GM18502 (cell line): ENCODE data around the gene AGBL1.
A peak's percentile ranks its signal among the peaks of the same experiment; 100 is the strongest.

Experiments
- ATAC-seq: cut with Tn5 transposase; IDR thresholded peaks from one replicate; pipeline ENCODE4 v1.9.1; 2021; ENCODE audit warnings: mild to moderate bottlenecking; ENCODE audit not compliant: unreplicated experiment, poor library complexity

Gene AGBL1

DNA sequence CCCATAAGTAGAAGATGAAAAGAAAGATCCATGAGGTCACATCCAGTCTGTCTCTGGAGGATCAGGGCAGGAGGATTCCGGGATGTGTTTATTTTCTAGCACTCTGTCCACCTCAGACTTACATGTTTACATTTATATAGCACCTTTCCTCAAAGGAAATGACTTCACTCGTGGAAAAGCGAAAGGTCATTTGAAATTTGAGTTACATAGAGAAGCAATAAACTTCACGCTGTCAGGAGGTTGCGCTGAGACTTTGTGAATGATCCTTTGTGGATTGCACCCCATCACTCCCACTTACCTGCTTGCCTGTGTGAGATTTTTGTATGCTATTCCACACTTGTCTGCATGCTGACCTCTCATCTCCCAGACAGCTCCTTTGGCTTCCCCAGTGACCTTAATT is 540.5 kb downstream of the AGBL1 start:
- ATAC-seq = no peak

DNA sequence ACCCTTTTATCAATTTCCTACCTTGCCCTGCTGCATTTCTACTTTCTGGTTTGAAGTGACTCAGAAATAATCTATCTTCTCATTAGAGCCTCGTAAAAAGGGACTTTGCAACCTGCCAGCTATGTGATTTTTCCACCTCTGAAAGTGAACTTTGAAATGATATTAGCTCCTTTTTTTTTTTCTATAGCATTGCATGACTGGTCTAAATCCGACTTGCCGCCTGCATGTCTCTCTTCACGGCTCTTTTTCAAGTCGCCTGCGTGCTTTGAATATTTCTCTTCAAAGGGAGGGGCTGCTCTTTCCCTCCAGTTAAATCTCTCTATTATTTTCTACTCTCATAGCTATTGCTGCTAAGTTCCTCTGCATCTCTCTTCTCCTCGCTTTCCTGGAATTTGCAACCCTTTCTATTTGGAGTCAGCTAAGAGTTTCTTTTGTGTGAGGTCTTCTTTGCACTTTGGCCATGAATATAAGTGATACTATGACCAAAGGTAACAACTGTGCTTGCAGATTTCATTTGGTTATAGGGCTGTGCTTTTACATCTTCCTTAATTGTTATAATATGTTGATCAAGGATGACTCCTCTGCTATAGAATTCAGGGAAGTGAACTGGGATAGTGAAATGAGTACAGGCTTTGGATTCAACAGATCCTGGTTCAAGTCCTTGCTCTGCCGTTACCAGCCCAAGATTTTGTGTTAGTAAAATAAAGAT is 541.1 kb downstream of the AGBL1 start:
- ATAC-seq = no peak

- ATAC-seq = no peak
Measured at GRCh38 chr15:86623236-86623635, 543.6 kb downstream of the AGBL1 start.

DNA sequence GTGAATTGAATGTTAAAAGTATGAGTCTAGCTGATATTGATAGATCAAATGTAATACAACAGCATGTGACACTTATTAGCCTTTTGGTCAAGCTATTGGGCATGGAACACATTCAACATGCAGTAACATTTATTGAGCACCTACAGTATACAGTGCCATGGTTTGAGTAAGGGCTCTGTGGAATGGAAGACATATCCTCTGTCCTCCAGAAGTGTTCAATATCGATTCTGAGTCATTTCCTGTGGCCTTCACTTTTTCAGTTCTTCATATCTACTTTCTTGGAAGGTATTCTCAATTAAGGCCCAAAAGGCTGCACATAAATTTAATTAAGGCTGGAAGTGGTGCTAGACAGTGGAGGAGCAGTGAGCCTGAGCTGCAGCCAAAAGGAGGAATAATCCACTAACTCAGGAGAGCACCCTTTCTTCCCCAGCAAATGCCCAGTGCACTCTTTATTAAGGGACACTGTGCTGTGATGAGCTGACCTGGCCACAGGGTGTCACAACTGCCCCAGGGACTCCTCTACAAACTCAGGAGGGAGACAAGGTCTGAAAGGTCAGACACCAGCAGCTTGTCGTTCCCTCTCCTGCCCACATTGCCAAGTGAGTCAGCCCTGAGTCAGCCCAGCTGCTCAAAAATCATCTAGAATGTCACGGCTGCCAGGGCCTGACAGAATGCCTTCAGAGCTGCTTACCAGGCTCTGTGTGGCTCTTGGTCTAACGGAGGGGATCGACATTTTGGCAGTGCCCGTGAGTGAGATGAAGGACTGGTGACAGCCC is 544.8 kb downstream of the AGBL1 start:
- ATAC-seq = no peak

DNA sequence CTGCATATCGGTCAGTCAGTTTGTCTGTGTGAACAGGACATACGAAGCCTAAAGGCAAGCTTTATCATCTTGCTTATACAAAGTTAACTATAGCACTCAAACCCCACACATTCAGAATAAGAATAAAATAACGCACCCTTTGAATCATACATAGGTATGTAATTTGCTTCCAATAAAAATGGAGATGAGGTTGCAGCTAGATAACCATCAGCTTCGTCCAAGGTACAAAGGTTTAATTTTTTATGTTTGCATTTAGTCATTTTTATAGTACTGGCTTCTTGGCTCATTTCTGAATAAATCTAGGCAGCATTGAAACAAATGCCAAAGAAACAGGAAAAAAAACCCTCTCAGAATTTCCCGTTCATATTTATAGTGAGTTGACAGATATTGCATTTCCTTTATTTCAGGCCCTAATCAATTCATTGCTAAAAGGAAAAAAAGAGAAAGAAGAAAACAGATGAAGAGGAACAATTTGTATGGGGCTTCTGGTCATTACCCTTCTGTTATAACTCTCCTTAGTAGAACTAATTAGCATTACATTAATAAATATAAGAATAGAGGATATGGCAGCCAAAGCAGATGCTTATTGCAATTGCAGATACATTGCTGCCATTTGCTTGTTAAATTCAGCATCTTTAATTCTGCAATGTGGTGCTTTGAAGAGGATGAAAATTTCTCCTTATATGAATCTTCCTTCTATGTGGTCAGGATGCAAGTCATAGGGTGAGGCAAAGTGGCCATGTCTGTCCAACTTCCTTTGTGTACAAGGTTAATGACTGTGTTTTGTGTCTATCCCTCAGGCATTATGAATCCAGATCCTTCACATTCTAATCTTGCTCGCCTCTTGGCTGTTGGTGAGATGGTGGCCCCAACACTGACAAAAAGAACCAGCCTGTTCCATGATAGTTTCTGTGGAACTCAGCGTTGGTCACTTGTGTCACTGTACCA is 550.0 kb downstream of the AGBL1 start:
- no peak for ATAC-seq

DNA sequence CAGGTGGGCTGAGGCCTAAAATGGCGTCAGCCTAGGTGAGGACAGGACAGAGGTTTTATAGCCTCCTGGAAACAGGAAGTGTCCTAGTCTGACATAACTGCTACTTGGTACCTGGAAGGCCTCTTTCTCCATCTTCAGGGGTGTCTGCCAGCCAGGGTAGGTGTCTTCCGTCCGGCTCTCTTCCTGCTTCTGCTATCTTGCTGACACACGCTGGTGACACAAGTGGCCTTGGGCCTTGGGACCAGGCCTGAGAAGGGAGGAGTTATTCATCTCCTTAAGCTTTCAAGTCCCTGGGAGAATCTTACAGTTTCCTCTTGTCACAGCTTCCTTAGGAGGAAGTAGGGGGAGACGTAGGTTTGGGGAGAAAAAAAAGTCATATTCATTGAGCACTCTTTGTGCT is 551.3 kb downstream of the AGBL1 start:
- ATAC-seq = no peak

DNA sequence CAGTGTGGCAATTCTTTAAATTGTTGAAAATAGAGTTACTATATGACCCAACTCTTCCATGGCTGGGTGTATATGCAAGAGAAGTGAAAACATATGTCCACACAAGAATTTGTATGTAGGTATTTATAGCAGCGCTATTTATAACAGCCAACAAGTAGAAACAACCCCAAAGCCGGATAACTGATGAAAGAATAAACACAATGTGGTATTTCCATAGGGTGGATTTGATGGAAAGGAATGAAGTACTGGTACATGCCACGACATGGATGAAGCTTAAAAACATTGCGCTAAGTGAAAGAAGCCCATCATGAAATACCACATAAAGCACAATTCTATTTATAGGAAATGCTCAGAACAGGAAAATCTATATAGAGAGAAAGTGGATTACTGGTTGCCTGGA is 554.5 kb downstream of the AGBL1 start:
- ATAC-seq = no peak

- ATAC-seq = no peak
Measured at GRCh38 chr15:86634992-86635638, 555.4 kb downstream of the AGBL1 start.

DNA sequence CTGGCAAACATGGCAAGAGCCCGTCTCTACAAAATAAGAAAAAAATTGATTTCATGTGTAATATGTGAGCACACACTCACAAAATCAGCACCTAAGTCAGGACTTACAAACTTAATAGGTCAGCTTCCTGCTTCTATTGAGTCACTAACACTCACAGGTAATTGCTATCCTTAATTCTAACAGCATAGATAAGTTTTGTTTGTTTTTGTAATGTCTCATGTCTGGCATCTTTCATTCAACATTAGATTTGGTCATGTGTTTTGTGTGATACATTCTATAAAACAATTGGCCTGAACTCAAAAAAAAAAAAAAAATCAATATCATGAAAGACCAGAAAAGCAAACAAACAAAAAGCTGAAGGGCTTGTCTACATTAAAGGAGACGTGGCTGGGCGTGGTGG is 564.7 kb downstream of the AGBL1 start:
- no peak for ATAC-seq

DNA sequence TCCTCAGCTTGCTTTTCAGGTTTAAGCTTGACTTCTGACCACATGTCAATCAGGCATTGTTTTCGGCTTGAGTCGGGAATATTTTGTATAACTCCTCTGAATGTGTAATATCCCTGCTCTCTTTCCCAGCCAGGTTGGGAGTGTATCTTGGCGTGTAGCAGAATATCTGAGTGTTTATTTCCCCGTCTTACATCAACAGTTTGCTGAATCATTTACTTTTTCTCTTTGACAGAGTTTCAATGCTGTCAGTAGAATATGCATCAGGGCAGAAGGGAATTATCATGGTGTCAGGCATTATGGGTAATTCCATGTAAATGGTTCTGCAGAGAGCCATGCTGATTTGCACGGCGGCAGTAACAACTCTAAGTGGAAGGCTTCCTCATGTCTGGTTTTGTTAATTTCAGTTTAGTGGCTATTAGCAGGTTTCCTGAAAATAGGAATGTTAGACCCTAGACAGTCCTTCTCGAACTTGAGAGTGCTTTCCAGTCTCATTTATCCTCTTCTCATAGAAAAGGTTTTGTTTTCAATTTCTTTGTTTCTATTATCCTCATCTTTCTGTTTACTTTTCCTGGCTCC is 566.3 kb downstream of the AGBL1 start:
- ATAC-seq = no peak

DNA sequence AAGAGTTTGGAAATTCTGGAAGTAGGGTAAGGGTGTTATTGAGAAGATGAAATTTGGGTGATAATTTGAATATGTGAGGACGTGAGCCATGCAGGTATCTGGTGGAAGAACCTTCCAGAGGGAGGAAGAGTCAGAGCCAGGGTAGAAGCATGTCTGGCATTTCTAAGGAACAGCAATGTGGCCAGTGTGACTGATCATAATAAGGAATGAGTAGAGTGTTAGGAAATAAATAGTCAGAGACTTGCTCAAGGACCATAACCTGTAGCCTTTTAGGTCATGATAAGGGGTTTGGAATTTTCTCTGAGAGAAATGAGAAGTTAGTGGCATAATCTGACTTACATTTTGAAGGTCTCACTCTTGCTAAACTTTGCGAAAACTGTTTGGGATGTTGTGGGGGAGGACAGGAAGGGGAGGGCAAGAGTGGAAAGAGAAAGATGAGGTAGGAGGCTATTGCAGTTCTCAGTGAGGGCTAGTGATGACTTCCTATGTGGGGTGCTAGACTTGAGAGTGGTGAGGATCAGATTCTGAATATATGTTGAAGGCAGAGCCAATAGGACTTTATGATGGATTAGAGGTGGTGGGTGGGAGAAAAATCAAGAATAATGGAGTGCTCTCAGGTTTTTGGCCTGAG is 568.3 kb downstream of the AGBL1 start:
- ATAC-seq = no peak

DNA sequence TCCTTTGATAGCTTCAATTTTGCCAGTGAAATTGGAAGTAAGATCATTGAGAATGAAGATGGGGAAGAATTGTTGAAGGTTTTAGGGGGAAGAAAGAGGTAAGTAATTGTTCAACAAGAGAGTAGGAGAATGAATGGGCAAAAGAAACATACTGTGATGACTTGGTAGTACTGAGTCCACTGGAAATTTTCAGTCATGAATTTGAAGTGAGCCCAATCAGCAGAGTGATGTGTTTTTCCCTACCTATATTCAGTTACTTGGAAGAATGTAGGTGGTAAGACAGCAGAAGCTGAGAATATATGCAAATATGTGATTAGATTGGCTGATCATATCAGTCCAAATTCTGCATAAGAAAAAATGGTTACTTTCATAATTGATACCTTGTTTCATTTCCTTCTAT is 569.6 kb downstream of the AGBL1 start:
- ATAC-seq = no peak

DNA sequence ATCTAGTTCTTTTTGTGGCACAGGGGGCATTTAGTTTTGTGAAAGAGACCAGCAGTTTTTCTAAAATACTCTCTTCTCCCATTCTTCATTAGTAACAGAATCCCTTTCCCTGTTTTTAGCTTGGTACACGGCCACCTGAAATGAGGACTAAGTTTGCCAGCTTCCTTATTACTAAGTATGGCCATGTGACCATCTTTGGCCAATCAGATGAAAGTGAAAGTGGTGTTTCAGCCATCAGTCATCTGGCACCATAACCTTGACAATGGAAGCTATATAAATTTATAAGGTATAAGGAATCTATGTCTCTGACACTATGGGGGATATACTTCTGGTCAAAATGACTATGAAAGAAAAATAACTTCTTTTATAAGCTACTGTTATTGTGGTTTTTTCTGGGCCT is 570.4 kb downstream of the AGBL1 start:
- peak; percentile 54 for ATAC-seq

DNA sequence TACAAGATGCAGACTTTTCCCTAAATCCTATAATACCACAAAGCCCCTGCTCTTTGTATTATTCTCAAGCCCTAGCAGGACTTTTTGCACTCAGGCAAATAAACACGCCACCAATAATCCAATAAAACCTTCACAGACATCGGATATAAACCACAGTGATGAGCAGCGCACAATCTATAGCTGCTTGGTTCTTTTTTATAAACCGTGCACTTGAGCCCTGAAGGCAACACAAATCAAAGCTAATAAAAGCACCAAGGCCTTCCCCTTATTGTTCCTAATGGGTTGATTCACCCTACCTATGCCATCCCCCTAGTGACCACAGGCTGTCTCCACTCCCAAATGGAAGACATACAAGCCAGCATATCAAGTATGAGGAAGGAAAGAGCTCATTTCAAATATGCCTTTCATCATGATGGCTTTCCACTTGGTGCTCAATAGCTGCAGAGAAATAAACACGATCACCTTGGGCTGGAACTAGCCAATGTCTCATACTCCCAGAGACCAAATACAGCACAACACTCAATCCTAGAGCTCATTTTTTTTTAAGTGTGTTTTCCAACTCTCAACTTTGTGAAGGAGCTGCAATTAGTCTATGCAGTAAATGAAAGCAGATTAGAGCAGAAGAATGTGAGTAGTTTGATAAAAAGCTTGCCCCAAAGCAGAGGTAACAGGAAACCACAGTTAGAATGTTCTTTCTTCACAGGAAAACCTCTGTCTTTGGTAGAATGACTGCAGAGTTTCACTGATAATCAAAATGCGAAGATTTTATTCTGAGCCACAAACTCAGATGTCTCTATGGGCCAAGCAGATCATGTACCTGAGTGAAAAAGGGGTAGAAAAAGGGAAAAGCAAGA is 573.9 kb downstream of the AGBL1 start:
- ATAC-seq = no peak

GRCh38 chr15:86654501-86654900 is 574.8 kb downstream of the AGBL1 start:
- ATAC-seq = no peak

GRCh38 chr15:86657305-86657704 is 577.6 kb downstream of the AGBL1 start:
- no peak for ATAC-seq

GRCh38 chr15:86659724-86660411 is 580.2 kb downstream of the AGBL1 start:
- ATAC-seq = no peak

- ATAC-seq = no peak
Measured at GRCh38 chr15:86661580-86661979, 581.9 kb downstream of the AGBL1 start.
